ENCODE data around the gene SLC2A13. TPM values are rescaled to one million over a fixed set of nuclear protein-coding genes. Genes with fewer than 3 reads are reported as not detected.
"Not testable (repeated sequence)": the region's sequence is repeated elsewhere in the genome, so short reads cannot be mapped to it uniquely, and the experiment has no call there.

Gene SLC2A13
- total RNA-seq, 1 experiment from 2014 or later, result 1.6 TPM

GRCh38 chr12:40032433-40033241 is 73.2 kb downstream of the SLC2A13 start:
- Histone ChIP-seq H2AFZ (0 out of 2 replicates have a peak overlapping the region, but pooled peaks have one; percentile 24), H3K36me3 (ENCODE audit: low read depth) (no peaks in the 10 kb centered on the region), H3K4me3 (no peak overlapping the region), H3K79me2 (ENCODE audit: low read depth) (no peaks in the 10 kb centered on the region), H3F3A (ENCODE audit: insufficient read depth, low read depth) (no peaks in the 10 kb centered on the region), H4K20me1 (ENCODE audit: insufficient read depth) (no peaks in the 10 kb centered on the region), H3K9me2 (ENCODE audit: insufficient read depth) (no peaks in the 10 kb centered on the region), H3K27me3 (ENCODE audit: insufficient read depth, low read depth) (no peaks in the 10 kb centered on the region), H3K9me3 (ENCODE audit: insufficient read depth, low read depth) (no peaks in the 10 kb centered on the region), H3K4me2 (no peak overlapping the region), H3K4me1 (replicated peaks; ENCODE audit: insufficient read depth) (no peaks in the 10 kb centered on the region), H3K27ac (no peak overlapping the region)
- intact Hi-C loops (cut with micrococcal nuclease; ENCODE audit: unreplicated experiment), result no loop called here
- no peak for DNase-seq
- no TSS peak for BruUV-seq (replicated peaks)
- ChIA-PET CTCF (interaction anchor here (0.6 kb wide), 1 partner anchor 282 kb away, joined by 3 read pairs; no protein-coding TSS in a partner anchor), POLR2A (ENCODE audit: unreplicated experiment) (no interaction called here)
- TF ChIP-seq, protein P1, sequence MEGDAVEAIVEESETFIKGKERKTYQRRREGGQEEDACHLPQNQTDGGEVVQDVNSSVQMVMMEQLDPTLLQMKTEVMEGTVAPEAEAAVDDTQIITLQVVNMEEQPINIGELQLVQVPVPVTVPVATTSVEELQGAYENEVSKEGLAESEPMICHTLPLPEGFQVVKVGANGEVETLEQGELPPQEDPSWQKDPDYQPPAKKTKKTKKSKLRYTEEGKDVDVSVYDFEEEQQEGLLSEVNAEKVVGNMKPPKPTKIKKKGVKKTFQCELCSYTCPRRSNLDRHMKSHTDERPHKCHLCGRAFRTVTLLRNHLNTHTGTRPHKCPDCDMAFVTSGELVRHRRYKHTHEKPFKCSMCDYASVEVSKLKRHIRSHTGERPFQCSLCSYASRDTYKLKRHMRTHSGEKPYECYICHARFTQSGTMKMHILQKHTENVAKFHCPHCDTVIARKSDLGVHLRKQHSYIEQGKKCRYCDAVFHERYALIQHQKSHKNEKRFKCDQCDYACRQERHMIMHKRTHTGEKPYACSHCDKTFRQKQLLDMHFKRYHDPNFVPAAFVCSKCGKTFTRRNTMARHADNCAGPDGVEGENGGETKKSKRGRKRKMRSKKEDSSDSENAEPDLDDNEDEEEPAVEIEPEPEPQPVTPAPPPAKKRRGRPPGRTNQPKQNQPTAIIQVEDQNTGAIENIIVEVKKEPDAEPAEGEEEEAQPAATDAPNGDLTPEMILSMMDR (conservative IDR thresholded peaks at IDR 0.05), result no peak
- no peak for TF ChIP-seq EZH2 (IDR thresholded peaks at IDR 0.05; ENCODE audit: low read depth)

DNA sequence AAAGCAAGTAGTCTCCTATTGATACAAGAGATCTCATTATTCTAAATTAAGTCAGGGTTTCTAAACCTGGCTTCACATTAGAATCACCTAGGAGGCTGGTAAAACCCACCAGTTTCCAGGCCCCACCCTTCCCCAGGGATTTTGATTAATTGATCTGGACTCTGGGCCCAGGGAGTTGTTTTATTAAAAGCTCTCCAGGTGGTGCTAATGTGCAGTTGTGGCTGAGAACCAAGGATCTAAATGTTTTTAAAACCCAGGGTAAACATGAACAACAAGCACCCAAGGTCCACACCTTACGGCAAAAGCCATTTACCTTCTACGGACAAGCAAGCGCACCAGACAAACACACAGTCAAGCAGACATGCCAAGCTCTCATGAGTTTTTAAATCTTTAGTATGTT is 73.9 kb downstream of the SLC2A13 start:
- ChIA-PET POLR2A (ENCODE audit: unreplicated experiment) (no interaction called here), CTCF (interaction anchor here (0.6 kb wide), 1 partner anchor 282 kb away, joined by 3 read pairs; no protein-coding TSS in a partner anchor)
- H3K4me2 ChIP-seq, result no peak overlapping the region
- H3K9me3 ChIP-seq (ENCODE audit: insufficient read depth, low read depth), result no peaks in the 10 kb centered on the region
- H3K4me1 ChIP-seq (replicated peaks; ENCODE audit: insufficient read depth), result no peaks in the 10 kb centered on the region
- no peaks in the 10 kb centered on the region for H4K20me1 ChIP-seq (ENCODE audit: insufficient read depth)
- H3K27me3 ChIP-seq (ENCODE audit: insufficient read depth, low read depth), result no peaks in the 10 kb centered on the region
- H3F3A ChIP-seq (ENCODE audit: insufficient read depth, low read depth), result no peaks in the 10 kb centered on the region
- H3K36me3 ChIP-seq (ENCODE audit: low read depth), result no peaks in the 10 kb centered on the region
- TF ChIP-seq EZH2 (IDR thresholded peaks at IDR 0.05; ENCODE audit: low read depth), result no peak
- TF ChIP-seq, protein P1 (conservative IDR thresholded peaks at IDR 0.05), result no peak
- H3K4me3 ChIP-seq, result no peak overlapping the region
- BruUV-seq (replicated peaks), result no TSS peak
- DNase-seq, result no peak
- H3K9me2 ChIP-seq (ENCODE audit: insufficient read depth), result no peaks in the 10 kb centered on the region
- H3K27ac ChIP-seq, result no peak overlapping the region
- intact Hi-C loops (cut with micrococcal nuclease; ENCODE audit: unreplicated experiment), result no loop called here
- no peaks in the 10 kb centered on the region for H3K79me2 ChIP-seq (ENCODE audit: low read depth)
- no peak overlapping the region for H2AFZ ChIP-seq

DNA sequence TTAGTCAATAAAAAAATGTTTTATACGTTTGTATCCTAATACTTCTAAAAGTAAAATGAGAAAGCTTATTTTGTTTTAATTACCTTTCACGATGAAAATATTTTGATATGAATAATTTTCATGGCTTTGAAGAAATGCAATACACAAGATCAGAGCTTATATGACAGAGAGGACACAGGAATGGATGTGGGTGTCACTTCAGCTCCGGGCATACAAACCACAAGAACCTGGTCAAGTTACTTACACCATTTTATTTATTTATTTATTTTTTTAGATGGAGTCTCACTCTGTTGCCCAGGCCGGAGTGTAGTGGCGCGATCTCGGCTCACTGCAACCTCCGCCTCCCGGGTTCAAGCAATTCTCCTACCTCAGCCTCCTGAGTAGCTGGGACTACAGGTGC is 74.9 kb downstream of the SLC2A13 start:
- H3K27ac ChIP-seq; H3K79me2 ChIP-seq (ENCODE audit: low read depth); BruUV-seq (replicated peaks); H3K27me3 ChIP-seq (ENCODE audit: insufficient read depth, low read depth); intact Hi-C loops (cut with micrococcal nuclease; ENCODE audit: unreplicated experiment); DNase-seq; H3K4me3 ChIP-seq; H3K4me2 ChIP-seq; H2AFZ ChIP-seq; CTCF ChIA-PET; H3K9me3 ChIP-seq (ENCODE audit: insufficient read depth, low read depth); H3K4me1 ChIP-seq (replicated peaks; ENCODE audit: insufficient read depth); H4K20me1 ChIP-seq (ENCODE audit: insufficient read depth); H3K36me3 ChIP-seq (ENCODE audit: low read depth); H3F3A ChIP-seq (ENCODE audit: insufficient read depth, low read depth); H3K9me2 ChIP-seq (ENCODE audit: insufficient read depth): not testable (repeated sequence)
- POLR2A ChIA-PET (ENCODE audit: unreplicated experiment), result interaction anchor here (0.7 kb wide), 1 partner anchor 75 kb away, joined by 3 read pairs; no protein-coding TSS in a partner anchor
